ENCODE results near the gene EFNA4. TPM values are rescaled to one million over a fixed set of nuclear protein-coding genes. Genes with fewer than 3 reads are reported as not detected.

Gene EFNA4
- total RNA-seq, 1 donor from 2014 or later = 8.9 TPM

GRCh38 chr1:155022136-155022926, 41.2 kb upstream of the EFNA4 start:
- Mint-ChIP-seq H3K27ac (ENCODE audit: unreplicated experiment) (no peak overlapping the region), H3K36me3 (ENCODE audit: low read depth) (no peaks in the 10 kb centered on the region), H3K4me3 (ENCODE audit: unreplicated experiment) (no peak overlapping the region), H3K27me3 (ENCODE audit: low read depth) (no peaks in the 10 kb centered on the region), H3K9me3 (ENCODE audit: low read depth) (no peaks in the 10 kb centered on the region), H3K4me1 (ENCODE audit: low read depth) (peaks cover 15% of the 10 kb centered on the region)
- no peak for DNase-seq (ENCODE audit: low spot score)
- TF ChIP-seq, protein P1, sequence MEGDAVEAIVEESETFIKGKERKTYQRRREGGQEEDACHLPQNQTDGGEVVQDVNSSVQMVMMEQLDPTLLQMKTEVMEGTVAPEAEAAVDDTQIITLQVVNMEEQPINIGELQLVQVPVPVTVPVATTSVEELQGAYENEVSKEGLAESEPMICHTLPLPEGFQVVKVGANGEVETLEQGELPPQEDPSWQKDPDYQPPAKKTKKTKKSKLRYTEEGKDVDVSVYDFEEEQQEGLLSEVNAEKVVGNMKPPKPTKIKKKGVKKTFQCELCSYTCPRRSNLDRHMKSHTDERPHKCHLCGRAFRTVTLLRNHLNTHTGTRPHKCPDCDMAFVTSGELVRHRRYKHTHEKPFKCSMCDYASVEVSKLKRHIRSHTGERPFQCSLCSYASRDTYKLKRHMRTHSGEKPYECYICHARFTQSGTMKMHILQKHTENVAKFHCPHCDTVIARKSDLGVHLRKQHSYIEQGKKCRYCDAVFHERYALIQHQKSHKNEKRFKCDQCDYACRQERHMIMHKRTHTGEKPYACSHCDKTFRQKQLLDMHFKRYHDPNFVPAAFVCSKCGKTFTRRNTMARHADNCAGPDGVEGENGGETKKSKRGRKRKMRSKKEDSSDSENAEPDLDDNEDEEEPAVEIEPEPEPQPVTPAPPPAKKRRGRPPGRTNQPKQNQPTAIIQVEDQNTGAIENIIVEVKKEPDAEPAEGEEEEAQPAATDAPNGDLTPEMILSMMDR (IDR thresholded peaks at IDR 0.05) = no peak

GRCh38 chr1:155022927-155023236, 40.7 kb upstream of the EFNA4 start:
- Mint-ChIP-seq H3K27ac (ENCODE audit: unreplicated experiment) (no peak overlapping the region), H3K36me3 (ENCODE audit: low read depth) (no peaks in the 10 kb centered on the region), H3K4me1 (ENCODE audit: low read depth) (peaks cover 11% of the 10 kb centered on the region), H3K9me3 (ENCODE audit: low read depth) (no peaks in the 10 kb centered on the region), H3K4me3 (ENCODE audit: unreplicated experiment) (no peak overlapping the region), H3K27me3 (ENCODE audit: low read depth) (no peaks in the 10 kb centered on the region)
- DNase-seq (ENCODE audit: low spot score) = no peak
- TF ChIP-seq, protein P1 (IDR thresholded peaks at IDR 0.05) = no peak

- Mint-ChIP-seq H3K36me3 (ENCODE audit: low read depth) (no peaks in the 10 kb centered on the region), H3K27ac (ENCODE audit: unreplicated experiment) (no peak overlapping the region), H3K27me3 (ENCODE audit: low read depth) (no peaks in the 10 kb centered on the region), H3K9me3 (ENCODE audit: low read depth) (no peaks in the 10 kb centered on the region), H3K4me1 (ENCODE audit: low read depth) (peaks cover 9% of the 10 kb centered on the region), H3K4me3 (ENCODE audit: unreplicated experiment) (no peak overlapping the region)
- DNase-seq (ENCODE audit: low spot score) = no peak
- TF ChIP-seq, protein P1 (IDR thresholded peaks at IDR 0.05) = no peak
Observed at GRCh38 chr1:155023627-155024026, 39.9 kb upstream of the EFNA4 start.

GRCh38 chr1:155024315-155024714, 39.2 kb upstream of the EFNA4 start:
- no peak for DNase-seq (ENCODE audit: low spot score)
- no peaks in the 10 kb centered on the region for H3K9me3 Mint-ChIP-seq (ENCODE audit: low read depth)
- H3K4me1 Mint-ChIP-seq (ENCODE audit: low read depth) = peaks cover 4% of the 10 kb centered on the region
- no peak overlapping the region for H3K27ac Mint-ChIP-seq (ENCODE audit: unreplicated experiment)
- H3K27me3 Mint-ChIP-seq (ENCODE audit: low read depth) = no peaks in the 10 kb centered on the region
- H3K36me3 Mint-ChIP-seq (ENCODE audit: low read depth) = no peaks in the 10 kb centered on the region
- no peak overlapping the region for H3K4me3 Mint-ChIP-seq (ENCODE audit: unreplicated experiment)
- TF ChIP-seq, protein P1 (IDR thresholded peaks at IDR 0.05) = no peak

- no peaks in the 10 kb centered on the region for H3K9me3 Mint-ChIP-seq (ENCODE audit: low read depth)
- H3K4me3 Mint-ChIP-seq (ENCODE audit: unreplicated experiment) = no peak overlapping the region
- H3K4me1 Mint-ChIP-seq (ENCODE audit: low read depth) = peaks cover 4% of the 10 kb centered on the region
- H3K27me3 Mint-ChIP-seq (ENCODE audit: low read depth) = no peaks in the 10 kb centered on the region
- no peak overlapping the region for H3K27ac Mint-ChIP-seq (ENCODE audit: unreplicated experiment)
- TF ChIP-seq, protein P1 (IDR thresholded peaks at IDR 0.05) = no peak
- no peak for DNase-seq (ENCODE audit: low spot score)
- H3K36me3 Mint-ChIP-seq (ENCODE audit: low read depth) = no peaks in the 10 kb centered on the region
Observed at GRCh38 chr1:155026154-155026553, 37.4 kb upstream of the EFNA4 start.
